Epithelial cell of proximal tubule (primary cell): ENCODE measurements around the gene IL20RA. TPM values are rescaled to one million over a fixed set of nuclear protein-coding genes. Genes with fewer than 3 reads are reported as not detected.

ENCODE experiments used
- DNase-seq: peaks from one replicate; pipeline ENCODE4 v3.0.0-alpha.2; 2011; ENCODE audit warnings: low read depth
- H3K4me3 ChIP-seq: 2 replicates; pipeline ENCODE4 v1.5.1; 2011; ENCODE audit warnings: low read depth, mild to moderate bottlenecking, low read length
- CTCF ChIP-seq: conservative IDR thresholded peaks from 2 replicates; pipeline ENCODE4 v1.5.1; 2012; ENCODE audit warnings: low read depth, mild to moderate bottlenecking, low read length
- total RNA-seq: library from RNA; depleted of rRNA; stranded (reverse); fragments of >200 nt; gene quantifications from 2 replicates; pipeline ENCODE4 v1.2.3, GENCODE V29; 2015

The IL20RA gene
- total RNA-seq, 1 donor from 2014 or later: not detected

- no peak for TF ChIP-seq CTCF
- no peak overlapping the region for H3K4me3 ChIP-seq
- DNase-seq: no peak
Observed at GRCh38 chr6:136995521-136995920, 49.2 kb downstream of the IL20RA start.

GRCh38 chr6:136994782-136995181 is 50.0 kb downstream of the IL20RA start:
- DNase-seq: no peak
- no peak overlapping the region for H3K4me3 ChIP-seq
- TF ChIP-seq CTCF: no peak

- no peak overlapping the region for H3K4me3 ChIP-seq
- no peak for DNase-seq
- TF ChIP-seq CTCF: no peak
Observed at GRCh38 chr6:136992113-136992512, 52.7 kb downstream of the IL20RA start.

- no peak for DNase-seq
- H3K4me3 ChIP-seq: no peak overlapping the region
- no peak for TF ChIP-seq CTCF
Observed at GRCh38 chr6:136991646-136992045, 53.1 kb downstream of the IL20RA start.

GRCh38 chr6:136990754-136991153 is 54.0 kb downstream of the IL20RA start:
- H3K4me3 ChIP-seq: no peak overlapping the region
- no peak for TF ChIP-seq CTCF
- DNase-seq: no peak

- TF ChIP-seq CTCF: no peak
- H3K4me3 ChIP-seq: no peak overlapping the region
- DNase-seq: no peak
Observed at GRCh38 chr6:136990242-136990578, 54.6 kb downstream of the IL20RA start.

- no peak for TF ChIP-seq CTCF
- peak overlapping the region; percentile 36 for H3K4me3 ChIP-seq
- DNase-seq: no peak
Observed at GRCh38 chr6:136989571-136990241, 55.1 kb downstream of the IL20RA start.
